ENCODE results near the gene KY. TPM values are rescaled to one million over a fixed set of nuclear protein-coding genes. Genes with fewer than 3 reads are reported as not detected.

KY gene
- polyA plus RNA-seq, 1 donor (not counting 4 experiments of a cell fraction or from before 2014, with no cell fraction given), result not detected

- Histone ChIP-seq H3K9me3 (ENCODE audit: control insufficient read depth, low read depth, low read length) (no peaks in the 10 kb centered on the region), H3K9me1 (ENCODE audit: control insufficient read depth, extremely low read depth, insufficient read depth, low read length) (no peaks in the 10 kb centered on the region), H3K4me1 (ENCODE audit: control insufficient read depth, extremely low read depth, insufficient read depth, low read length) (no peaks in the 10 kb centered on the region), H2AFZ (ENCODE audit: control insufficient read depth, low read length) (no peak overlapping the region), H4K20me1 (ENCODE audit: control insufficient read depth, extremely low read depth, insufficient read depth, low read length) (no peaks in the 10 kb centered on the region), H3K4me2 (ENCODE audit: control insufficient read depth, extremely low read depth, insufficient read depth, low read depth, low read length) (no peak overlapping the region), H3K36me3 (ENCODE audit: control insufficient read depth in 2 of 2, extremely low read depth in 1 of 2, insufficient read depth in 2 of 2, low read length in 2 of 2) (no peaks in the 10 kb centered on the region), H3K9ac (ENCODE audit: control insufficient read depth, extremely low read depth, insufficient read depth, low read length) (no peak overlapping the region), H3K79me2 (ENCODE audit: control insufficient read depth, insufficient read depth, low read length) (no peaks in the 10 kb centered on the region), H3K27ac (ENCODE audit: control insufficient read depth, insufficient read depth, low read length) (no peak overlapping the region), H3K27me3 (ENCODE audit: control insufficient read depth, extremely low read depth, insufficient read depth, low read length) (peaks cover 3% of the 10 kb centered on the region), H3K4me3 (ENCODE audit: control insufficient read depth in 2 of 3, extremely low read depth in 1 of 3, insufficient read depth in 2 of 3, low read depth in 1 of 3, low read length in 3 of 3) (no peak overlapping the region)
- dilution Hi-C loops (cut with MboI; ENCODE audit: extremely low pct_ligation_motif_present, low sequenced_read_pairs), result no loop called here
- no peak for DNase-seq (ENCODE audit: low read depth, low spot score)
- TF ChIP-seq, protein P1, sequence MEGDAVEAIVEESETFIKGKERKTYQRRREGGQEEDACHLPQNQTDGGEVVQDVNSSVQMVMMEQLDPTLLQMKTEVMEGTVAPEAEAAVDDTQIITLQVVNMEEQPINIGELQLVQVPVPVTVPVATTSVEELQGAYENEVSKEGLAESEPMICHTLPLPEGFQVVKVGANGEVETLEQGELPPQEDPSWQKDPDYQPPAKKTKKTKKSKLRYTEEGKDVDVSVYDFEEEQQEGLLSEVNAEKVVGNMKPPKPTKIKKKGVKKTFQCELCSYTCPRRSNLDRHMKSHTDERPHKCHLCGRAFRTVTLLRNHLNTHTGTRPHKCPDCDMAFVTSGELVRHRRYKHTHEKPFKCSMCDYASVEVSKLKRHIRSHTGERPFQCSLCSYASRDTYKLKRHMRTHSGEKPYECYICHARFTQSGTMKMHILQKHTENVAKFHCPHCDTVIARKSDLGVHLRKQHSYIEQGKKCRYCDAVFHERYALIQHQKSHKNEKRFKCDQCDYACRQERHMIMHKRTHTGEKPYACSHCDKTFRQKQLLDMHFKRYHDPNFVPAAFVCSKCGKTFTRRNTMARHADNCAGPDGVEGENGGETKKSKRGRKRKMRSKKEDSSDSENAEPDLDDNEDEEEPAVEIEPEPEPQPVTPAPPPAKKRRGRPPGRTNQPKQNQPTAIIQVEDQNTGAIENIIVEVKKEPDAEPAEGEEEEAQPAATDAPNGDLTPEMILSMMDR (optimal IDR thresholded peaks at IDR 0.05 in 1 of 3, IDR thresholded peaks at IDR 0.05 in 1 of 3, conservative IDR thresholded peaks at IDR 0.05 in 1 of 3; ENCODE audit: extremely low read depth in 1 of 3, insufficient read depth in 2 of 3, low read length in 3 of 3), result no peak
- TF ChIP-seq EZH2 (IDR thresholded peaks at IDR 0.05; ENCODE audit: low read length), result no peak
- FAIRE-seq, result no peak
Measured at GRCh38 chr3:134658555-134658954, 7.7 kb upstream of the KY start.

DNA sequence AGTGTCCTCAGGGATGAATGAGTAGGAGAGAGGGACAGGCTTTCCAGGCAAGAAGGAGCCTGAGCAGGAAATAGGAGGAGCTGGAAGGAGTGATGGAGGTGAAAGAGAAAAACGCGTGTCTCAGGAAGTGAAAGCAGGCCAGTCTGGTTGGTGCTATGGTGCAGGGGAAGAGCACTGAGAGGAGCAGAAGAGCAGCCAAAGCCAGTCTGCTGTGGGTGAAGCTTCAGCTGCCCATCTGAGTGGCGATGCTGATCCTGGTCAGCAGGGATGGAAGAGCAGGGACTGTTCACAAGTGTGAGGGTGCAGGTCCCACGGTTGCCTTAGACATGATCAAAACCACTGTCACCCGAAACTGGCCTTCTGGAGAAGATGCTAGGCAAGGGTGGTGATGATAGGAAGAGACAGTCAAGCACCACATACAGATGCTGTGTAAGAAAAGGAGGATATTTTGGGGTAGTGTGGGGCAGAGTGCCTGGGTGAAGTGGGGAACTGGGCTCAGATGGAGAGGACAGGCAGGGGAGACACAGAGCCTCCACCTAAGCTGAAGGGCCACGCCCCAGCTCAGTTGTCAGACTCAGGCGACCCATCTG is 5.5 kb upstream of the KY start:
- Histone ChIP-seq H3K79me2 (ENCODE audit: control insufficient read depth, insufficient read depth, low read length) (no peaks in the 10 kb centered on the region), H3K27me3 (ENCODE audit: control insufficient read depth, extremely low read depth, insufficient read depth, low read length) (peaks cover 11% of the 10 kb centered on the region), H3K4me3 (ENCODE audit: control insufficient read depth in 2 of 3, extremely low read depth in 1 of 3, insufficient read depth in 2 of 3, low read depth in 1 of 3, low read length in 3 of 3) (no peak overlapping the region), H3K4me1 (ENCODE audit: control insufficient read depth, extremely low read depth, insufficient read depth, low read length) (peaks cover 6% of the 10 kb centered on the region), H3K9me3 (ENCODE audit: control insufficient read depth, low read depth, low read length) (no peaks in the 10 kb centered on the region), H3K9ac (ENCODE audit: control insufficient read depth, extremely low read depth, insufficient read depth, low read length) (no peak overlapping the region), H3K9me1 (ENCODE audit: control insufficient read depth, extremely low read depth, insufficient read depth, low read length) (no peaks in the 10 kb centered on the region), H2AFZ (ENCODE audit: control insufficient read depth, low read length) (no peak overlapping the region), H3K36me3 (ENCODE audit: control insufficient read depth in 2 of 2, extremely low read depth in 1 of 2, insufficient read depth in 2 of 2, low read length in 2 of 2) (no peaks in the 10 kb centered on the region), H3K4me2 (ENCODE audit: control insufficient read depth, extremely low read depth, insufficient read depth, low read depth, low read length) (no peak overlapping the region), H4K20me1 (ENCODE audit: control insufficient read depth, extremely low read depth, insufficient read depth, low read length) (no peaks in the 10 kb centered on the region), H3K27ac (ENCODE audit: control insufficient read depth, insufficient read depth, low read length) (no peak overlapping the region)
- TF ChIP-seq, protein P1 (optimal IDR thresholded peaks at IDR 0.05 in 1 of 3, IDR thresholded peaks at IDR 0.05 in 1 of 3, conservative IDR thresholded peaks at IDR 0.05 in 1 of 3; ENCODE audit: extremely low read depth in 1 of 3, insufficient read depth in 2 of 3, low read length in 3 of 3), result no peak
- TF ChIP-seq EZH2 (IDR thresholded peaks at IDR 0.05; ENCODE audit: low read length), result no peak
- FAIRE-seq (no peak), DNase-seq (ENCODE audit: low read depth, low spot score) (no peak)
- dilution Hi-C loops (cut with MboI; ENCODE audit: extremely low pct_ligation_motif_present, low sequenced_read_pairs), result no loop called here

Data from keratinocyte (primary cell).